ENCODE results near the gene ZMIZ1. TPM values are rescaled to one million over a fixed set of nuclear protein-coding genes. Genes with fewer than 3 reads are reported as not detected.
A peak's percentile ranks its signal among the peaks of the same experiment; 100 is the strongest.

The ZMIZ1 gene
- total RNA-seq, 1 experiment from 2014 or later, result 34.2 TPM

GRCh38 chr10:79329529-79329928 is 260.8 kb downstream of the ZMIZ1 start:
- ATAC-seq, result no peak
- no peak overlapping the region for H3K4me3 ChIP-seq (ENCODE audit: low read depth in 2 of 2, low read length in 2 of 2)
- TF ChIP-seq POLR2AphosphoS5 (IDR thresholded peaks at IDR 0.05; ENCODE audit: low read depth, low read length), result no peak
- no peak for TF ChIP-seq SIN3A (IDR thresholded peaks at IDR 0.05; ENCODE audit: borderline replicate concordance, insufficient read depth, low read depth, low read length)
- TF ChIP-seq REST (IDR thresholded peaks at IDR 0.05; ENCODE audit: insufficient read depth in 1 of 2, low read depth in 2 of 2, low read length in 1 of 2), result no peak
- TF ChIP-seq CTCF (IDR thresholded peaks at IDR 0.05), result no peak
- TF ChIP-seq TCF7L2 (IDR thresholded peaks at IDR 0.05; ENCODE audit: low read depth, low read length), result no peak
- ChIA-PET CTCF (no interaction called here), POLR2A (no interaction called here)
- H3K9me3 ChIP-seq (ENCODE audit: control insufficient read depth, insufficient read depth, low read depth, low read length), result no peaks in the 10 kb centered on the region
- H3K36me3 ChIP-seq (ENCODE audit: control insufficient read depth, insufficient read depth, low read length), result no peaks in the 10 kb centered on the region
- H3K27me3 ChIP-seq (ENCODE audit: control insufficient read depth, insufficient read depth, low read length), result no peaks in the 10 kb centered on the region
- BruUV-seq (replicated peaks), result no TSS peak
- intact Hi-C loops (cut with micrococcal nuclease; ENCODE audit: unreplicated experiment), result no loop called here
- no peak overlapping the region for H3K27ac ChIP-seq (ENCODE audit: low read length)
- no peaks in the 10 kb centered on the region for H3K4me1 ChIP-seq (ENCODE audit: control insufficient read depth, insufficient read depth, low read length)
- no peak for DNase-seq (ENCODE audit: low read depth, low spot score)
- in situ Hi-C loops (cut with HindIII; ENCODE audit: low pct_unique_long_range_greater_than_20kb, low sequenced_read_pairs), result no loop called here

- Histone ChIP-seq H3K4me1 (ENCODE audit: control insufficient read depth, insufficient read depth, low read length) (no peaks in the 10 kb centered on the region), H3K4me3 (ENCODE audit: low read depth in 2 of 2, low read length in 2 of 2) (no peak overlapping the region), H3K9me3 (ENCODE audit: control insufficient read depth, insufficient read depth, low read depth, low read length) (no peaks in the 10 kb centered on the region), H3K27ac (ENCODE audit: low read length) (no peak overlapping the region), H3K27me3 (ENCODE audit: control insufficient read depth, insufficient read depth, low read length) (no peaks in the 10 kb centered on the region), H3K36me3 (ENCODE audit: control insufficient read depth, insufficient read depth, low read length) (no peaks in the 10 kb centered on the region)
- no peak for TF ChIP-seq POLR2AphosphoS5 (IDR thresholded peaks at IDR 0.05; ENCODE audit: low read depth, low read length)
- TF ChIP-seq TCF7L2 (IDR thresholded peaks at IDR 0.05; ENCODE audit: low read depth, low read length), result no peak
- TF ChIP-seq CTCF (IDR thresholded peaks at IDR 0.05), result no peak
- no peak for TF ChIP-seq SIN3A (IDR thresholded peaks at IDR 0.05; ENCODE audit: borderline replicate concordance, insufficient read depth, low read depth, low read length)
- no peak for TF ChIP-seq REST (IDR thresholded peaks at IDR 0.05; ENCODE audit: insufficient read depth in 1 of 2, low read depth in 2 of 2, low read length in 1 of 2)
- DNase-seq (ENCODE audit: low read depth, low spot score), result no peak
- in situ Hi-C loops (cut with HindIII; ENCODE audit: low pct_unique_long_range_greater_than_20kb, low sequenced_read_pairs), result no loop called here
- intact Hi-C loops (cut with micrococcal nuclease; ENCODE audit: unreplicated experiment), result no loop called here
- no TSS peak for BruUV-seq (replicated peaks)
- ChIA-PET POLR2A (no interaction called here), CTCF (no interaction called here)
- peak; percentile 16; the same call in 1 of the 2 replicates for ATAC-seq
These were observed 262.5 kb downstream of the ZMIZ1 start for GRCh38 chr10:79331226-79331625.
